ENCODE results near the gene TUBB3.

DNA sequence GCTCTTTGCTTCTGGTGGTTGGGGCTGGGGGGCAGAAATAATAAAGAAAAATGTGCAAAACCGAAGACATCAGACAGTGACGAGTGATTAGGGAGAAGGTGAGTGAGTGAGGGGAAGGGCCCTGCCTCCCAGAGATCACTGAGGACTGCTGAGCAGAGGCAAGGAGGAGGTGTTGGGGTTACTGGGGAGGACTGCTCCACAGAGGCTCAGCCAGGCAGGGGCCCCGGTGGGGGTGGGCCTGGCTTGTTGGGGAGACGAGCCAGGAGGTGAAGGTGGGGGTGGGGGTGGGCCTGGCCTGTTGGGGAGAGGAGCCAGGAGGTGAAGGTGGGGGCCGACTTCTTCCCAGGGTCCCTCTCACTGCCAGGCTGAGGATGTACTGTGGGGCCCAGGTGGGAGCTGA is 23.4 kb downstream of the TUBB3 start:
- TF ChIP-seq, protein P1, sequence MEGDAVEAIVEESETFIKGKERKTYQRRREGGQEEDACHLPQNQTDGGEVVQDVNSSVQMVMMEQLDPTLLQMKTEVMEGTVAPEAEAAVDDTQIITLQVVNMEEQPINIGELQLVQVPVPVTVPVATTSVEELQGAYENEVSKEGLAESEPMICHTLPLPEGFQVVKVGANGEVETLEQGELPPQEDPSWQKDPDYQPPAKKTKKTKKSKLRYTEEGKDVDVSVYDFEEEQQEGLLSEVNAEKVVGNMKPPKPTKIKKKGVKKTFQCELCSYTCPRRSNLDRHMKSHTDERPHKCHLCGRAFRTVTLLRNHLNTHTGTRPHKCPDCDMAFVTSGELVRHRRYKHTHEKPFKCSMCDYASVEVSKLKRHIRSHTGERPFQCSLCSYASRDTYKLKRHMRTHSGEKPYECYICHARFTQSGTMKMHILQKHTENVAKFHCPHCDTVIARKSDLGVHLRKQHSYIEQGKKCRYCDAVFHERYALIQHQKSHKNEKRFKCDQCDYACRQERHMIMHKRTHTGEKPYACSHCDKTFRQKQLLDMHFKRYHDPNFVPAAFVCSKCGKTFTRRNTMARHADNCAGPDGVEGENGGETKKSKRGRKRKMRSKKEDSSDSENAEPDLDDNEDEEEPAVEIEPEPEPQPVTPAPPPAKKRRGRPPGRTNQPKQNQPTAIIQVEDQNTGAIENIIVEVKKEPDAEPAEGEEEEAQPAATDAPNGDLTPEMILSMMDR (IDR thresholded peaks at IDR 0.05) = no peak
- TF ChIP-seq ZFX (IDR thresholded peaks at IDR 0.05; ENCODE audit: borderline replicate concordance) = no peak

Measured in 22Rv1 (cell line).